Stomach (tissue), 9 donors: Measurements from ENCODE around the gene TEAD4. TPM values are rescaled to one million over a fixed set of nuclear protein-coding genes. Genes with fewer than 3 reads are reported as not detected.

Experiments
- DNase-seq, 2 donors: peaks; one replicate each; pipeline versions ENCODE4 v3.0.0 to v3.0.0-alpha.2; 2013 to 2019
- H3K27ac ChIP-seq, 5 donors: fragments of 200-600 bp in 4 of 5; sonication (generic) in 4 of 5; one replicate each; pipeline ENCODE4 v1.5.1; 2013 to 2019; ENCODE audit warnings: mild to moderate bottlenecking in 1 of 5, moderate library complexity in 1 of 5
- H3K27me3 ChIP-seq, 3 donors: fragments of 200-600 bp; sonication (generic); one replicate each; pipeline ENCODE4 v1.5.1; 2017 to 2019; ENCODE audit warnings: mixed run types in 1 of 3
- H3K36me3 ChIP-seq, 4 donors: fragments of 200-600 bp; sonication (generic); 1 replicate in 3 of 4; 2 replicates in 1 of 4; pipeline ENCODE4 v1.5.1; 2016 to 2019
- H3K4me1 ChIP-seq, 4 donors: fragments of 200-600 bp; sonication (generic); one replicate each; pipeline ENCODE4 v1.5.1; 2016 to 2019
- H3K4me3 ChIP-seq, 4 donors: fragments of 200-600 bp; sonication (generic) in 3 of 4; one replicate each; pipeline ENCODE4 v1.5.1; 2016 to 2019; ENCODE audit warnings: mild to moderate bottlenecking in 1 of 4
- H3K9me3 ChIP-seq, 4 donors: fragments of 200-600 bp; sonication (generic); one replicate each; pipeline ENCODE4 v1.5.1; 2016 to 2019
- CTCF ChIP-seq, 7 experiments: fragments of 450-650 bp in 4 of 7; fragments of 200-600 bp in 3 of 7; sonication (generic) in 3 of 7; IDR thresholded peaks; one replicate each; pipeline ENCODE4 v1.5.1; 2016 to 2019; ENCODE audit warnings: antibody characterized with exemption in 7 of 7, control low read depth in 2 of 7, mild to moderate bottlenecking in 1 of 7
- EP300 ChIP-seq: sonication (generic); formaldehyde crosslinking; IDR thresholded peaks from one replicate; pipeline ENCODE4 v1.6.1; 2017; ENCODE audit warnings: antibody characterized with exemption
- POLR2A ChIP-seq, 4 donors: fragments of 450-650 bp; IDR thresholded peaks; one replicate each; pipeline ENCODE4 v1.6.1; 2016; ENCODE audit warnings: antibody characterized with exemption in 4 of 4, control low read depth in 2 of 4, mild to moderate bottlenecking in 1 of 4, moderate library complexity in 1 of 4
- POLR2AphosphoS5 ChIP-seq, 3 donors: sonication (generic); formaldehyde crosslinking; IDR thresholded peaks; one replicate each; pipeline ENCODE4 v1.6.1; 2016; ENCODE audit warnings: antibody characterized with exemption in 3 of 3
- WGBS, 5 donors: extraction: QIAGEN DNeasy Blood & Tissue Kit in 3 of 5; methylation state at CpG; one replicate each; pipeline versions ENCODE4 v1.1.5 to v1.1.7; 2013 to 2018; 5-methylcytosine and 5-hydroxymethylcytosine counted together
- intact Hi-C: fragments of 100-400 bp; cut with DNase I; formaldehyde crosslinking; loops from one replicate; pipeline ENCODE4 v1.15.1; 2023; ENCODE audit warnings: low total_unique reads
- polyA plus RNA-seq, 3 donors: library from polyadenylated mRNA; stranded (reverse); fragments of 200-250 nt; gene quantifications; one replicate each; pipeline ENCODE4 v1.2.3, GENCODE V29; 2013
- total RNA-seq, 5 donors: library from RNA; depleted of rRNA; stranded (reverse); fragments of >200 nt; gene quantifications; one replicate each; pipeline versions ENCODE4 v1.1.0 to v1.2.3, GENCODE V29; 2014 to 2016
- donor health status: healthy with polysubstance abuse.
- donor health status: Bipolar disorder and iron deficiency.
- donor health status: healthy.

TEAD4 gene
- total and polyA plus RNA-seq, 8 donors: 5.7 to 10.6 (median 8.3) TPM; not detected in 2

- no peak for DNase-seq
- TF ChIP-seq EP300: no peak
- TF ChIP-seq CTCF (IDR thresholded peaks at IDR 0.05): no peak
- no peak for TF ChIP-seq POLR2AphosphoS5 (IDR thresholded peaks at IDR 0.05)
- TF ChIP-seq POLR2A (IDR thresholded peaks at IDR 0.05): no peak
- intact Hi-C loops: no loop called here
- no peak overlapping the region for H3K27ac ChIP-seq
- WGBS, 5 donors: 94 to 100% (median 97%) methylated on average over 1 of the region's 1 CpG
- H3K9me3 ChIP-seq: peaks cover 0 to 5% (median 0%) of the 10 kb centered on the region in 4 donors
- no peaks in the 10 kb centered on the region for H3K4me1 ChIP-seq
- H3K4me3 ChIP-seq: no peak overlapping the region
- peaks cover 0 to 10% (median 0%) of the 10 kb centered on the region in 4 donors for H3K36me3 ChIP-seq
- H3K27me3 ChIP-seq: no peaks in the 10 kb centered on the region
Measured at GRCh38 chr12:2984698-2985097, 25.5 kb downstream of the TEAD4 start.

- WGBS, 5 donors: 78 to 88% (median 80%) methylated on average over 3 of the region's 3 CpGs
- no peak for TF ChIP-seq POLR2A (IDR thresholded peaks at IDR 0.05)
- TF ChIP-seq EP300: no peak
- no peak for TF ChIP-seq CTCF (IDR thresholded peaks at IDR 0.05)
- TF ChIP-seq POLR2AphosphoS5 (IDR thresholded peaks at IDR 0.05): no peak
- Histone ChIP-seq H3K9me3 (peaks cover 0 to 5% (median 0%) of the 10 kb centered on the region in 4 donors), H3K27ac (no peak overlapping the region), H3K4me1 (no peaks in the 10 kb centered on the region), H3K4me3 (no peak overlapping the region), H3K36me3 (peaks cover 0 to 4% (median 0%) of the 10 kb centered on the region in 4 donors), H3K27me3 (no peaks in the 10 kb centered on the region)
- no peak for DNase-seq
- intact Hi-C loops: no loop called here
Measured at GRCh38 chr12:2986876-2987275, 27.7 kb downstream of the TEAD4 start.

GRCh38 chr12:2988494-2988893 is 29.3 kb downstream of the TEAD4 start:
- TF ChIP-seq EP300 (no peak), CTCF (IDR thresholded peaks at IDR 0.05) (no peak), POLR2AphosphoS5 (IDR thresholded peaks at IDR 0.05) (no peak), POLR2A (IDR thresholded peaks at IDR 0.05) (no peak)
- WGBS, 5 donors: 93 to 96% (median 96%) methylated on average over 5 of the region's 5 CpGs
- Histone ChIP-seq H3K4me1 (no peaks in the 10 kb centered on the region), H3K27me3 (no peaks in the 10 kb centered on the region), H3K9me3 (peaks cover 0 to 5% (median 0%) of the 10 kb centered on the region in 4 donors), H3K36me3 (peaks cover 0 to 1% (median 0%) of the 10 kb centered on the region in 4 donors), H3K27ac (no peak overlapping the region), H3K4me3 (no peak overlapping the region)
- intact Hi-C loops: no loop called here
- DNase-seq: no peak

- WGBS, 5 donors: 75 to 86% (median 82%) methylated on average over 5 of the region's 5 CpGs
- no peaks in the 10 kb centered on the region for H3K4me1 ChIP-seq
- TF ChIP-seq POLR2A (IDR thresholded peaks at IDR 0.05) (no peak), EP300 (no peak), CTCF (IDR thresholded peaks at IDR 0.05) (no peak), POLR2AphosphoS5 (IDR thresholded peaks at IDR 0.05) (no peak)
- no peaks in the 10 kb centered on the region for H3K27me3 ChIP-seq
- no peak overlapping the region for H3K4me3 ChIP-seq
- no peak overlapping the region for H3K27ac ChIP-seq
- peaks cover 0 to 5% (median 0%) of the 10 kb centered on the region in 4 donors for H3K9me3 ChIP-seq
- intact Hi-C loops: no loop called here
- peaks cover 0 to 20% (median 15%) of the 10 kb centered on the region in 4 donors for H3K36me3 ChIP-seq
- DNase-seq: no peak
Measured at GRCh38 chr12:2992724-2993123, 33.5 kb downstream of the TEAD4 start.
